ENCODE data around the gene ST6GAL2.

Gene ST6GAL2

DNA sequence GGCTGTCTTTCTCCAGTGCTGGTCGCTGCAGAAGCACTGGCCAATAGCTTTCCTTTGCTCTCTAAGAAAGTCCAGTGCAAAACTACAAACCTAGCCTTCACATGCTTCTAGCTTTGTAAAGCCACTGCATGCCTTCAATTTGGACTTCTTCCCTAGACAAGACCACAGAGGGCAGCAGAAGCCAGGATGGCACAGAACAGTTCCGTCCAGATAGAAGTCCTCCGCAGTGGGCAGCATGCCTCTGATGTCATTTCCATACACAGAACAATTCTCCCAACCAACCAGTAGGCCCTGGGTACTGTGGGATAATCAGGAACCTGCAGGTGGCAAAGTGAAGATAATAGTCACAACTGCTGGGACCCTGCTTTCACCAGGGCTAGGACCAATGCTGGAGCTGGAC, 3.3 kb downstream of the ST6GAL2 start:
- FAIRE-seq (no peak), DNase-seq (ENCODE audit: insufficient read length, low spot score) (no peak)
- TF ChIP-seq POLR2A (IDR thresholded peaks at IDR 0.05; ENCODE audit: low read depth, low read length), result no peak

DNA sequence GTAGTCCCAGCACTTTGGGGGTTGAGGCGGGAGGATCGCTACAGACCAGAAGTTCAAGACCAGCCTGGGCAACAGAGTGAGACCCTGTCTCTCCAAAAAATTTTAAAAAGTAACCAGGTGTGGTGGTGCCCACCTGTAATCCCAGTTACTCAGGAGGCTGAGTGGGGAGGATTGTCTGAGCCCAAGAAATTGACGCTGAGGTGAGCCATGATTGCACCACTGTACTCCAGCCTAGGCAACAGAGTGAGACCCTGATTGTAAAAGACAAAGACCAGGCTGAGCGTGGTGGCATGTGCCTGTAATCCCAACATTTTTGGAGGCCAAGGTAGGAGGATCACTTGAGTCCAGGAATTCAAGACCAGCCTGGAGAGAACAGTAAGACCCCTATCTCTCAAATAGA, 7.8 kb downstream of the ST6GAL2 start:
- TF ChIP-seq POLR2A (IDR thresholded peaks at IDR 0.05; ENCODE audit: low read depth, low read length), result no peak
- DNase-seq (ENCODE audit: insufficient read length, low spot score) (no peak), FAIRE-seq (no peak)

DNA sequence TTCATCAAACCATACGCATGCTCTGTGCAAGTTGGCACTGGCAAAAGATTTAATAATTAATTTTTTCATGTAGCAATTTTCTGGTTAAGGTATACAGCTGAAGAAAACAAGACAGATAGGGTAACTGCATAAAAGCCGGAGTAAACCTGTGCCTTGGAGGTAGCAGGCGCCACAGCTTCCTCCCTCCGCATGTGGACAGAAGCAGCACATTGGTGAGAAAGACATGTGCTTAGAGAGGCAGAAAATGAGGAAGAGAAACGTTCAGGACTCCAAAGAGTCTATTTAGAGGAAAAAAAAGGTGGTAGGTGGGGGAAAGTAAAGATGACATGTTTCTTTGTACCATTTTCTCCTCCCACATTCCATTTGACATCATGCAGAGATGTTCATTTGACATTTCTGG, 9.3 kb downstream of the ST6GAL2 start:
- no peak for TF ChIP-seq POLR2A (IDR thresholded peaks at IDR 0.05; ENCODE audit: low read depth, low read length)
- FAIRE-seq (no peak), DNase-seq (ENCODE audit: insufficient read length, low spot score) (no peak)

DNA sequence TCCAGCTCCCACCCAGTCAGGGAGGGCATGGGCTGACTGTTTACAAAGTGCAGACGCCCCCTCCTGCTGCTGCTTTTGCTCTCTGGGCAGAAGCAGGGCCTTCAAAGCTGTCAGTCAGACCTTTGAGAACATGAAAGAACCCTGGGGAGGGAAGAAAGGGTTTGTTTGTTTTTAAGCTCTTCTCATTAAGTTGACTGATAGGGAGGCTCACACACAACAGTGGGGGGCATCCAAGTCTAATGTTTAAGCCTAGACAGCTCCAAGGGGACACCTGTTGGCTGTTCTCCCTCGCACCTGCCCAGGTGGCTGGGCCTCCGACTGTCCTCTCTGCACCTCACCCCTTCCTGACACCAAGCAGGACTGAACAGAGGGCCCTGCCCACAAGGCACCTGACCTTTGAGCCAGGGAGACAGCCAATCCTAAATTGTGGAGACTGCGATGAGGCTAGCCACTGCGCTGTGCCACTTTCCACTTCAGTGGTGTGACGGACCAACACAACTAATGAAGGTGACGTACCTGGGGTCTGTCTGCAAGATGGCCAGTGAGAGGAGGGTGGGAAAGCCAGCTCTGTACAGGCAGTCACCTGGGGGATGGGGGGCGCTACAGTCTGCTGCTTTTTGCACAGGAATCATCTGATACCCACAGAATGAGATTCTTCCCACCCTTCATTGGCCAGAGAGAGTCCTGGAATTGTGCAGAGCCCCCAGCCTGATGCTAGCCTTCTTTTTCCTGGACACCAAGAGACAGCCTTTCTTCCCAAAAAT, 16.3 kb downstream of the ST6GAL2 start:
- no peak for FAIRE-seq
- TF ChIP-seq POLR2A (IDR thresholded peaks at IDR 0.05; ENCODE audit: low read depth, low read length), result no peak
- DNase-seq (ENCODE audit: insufficient read length, low spot score), result no peak

DNA sequence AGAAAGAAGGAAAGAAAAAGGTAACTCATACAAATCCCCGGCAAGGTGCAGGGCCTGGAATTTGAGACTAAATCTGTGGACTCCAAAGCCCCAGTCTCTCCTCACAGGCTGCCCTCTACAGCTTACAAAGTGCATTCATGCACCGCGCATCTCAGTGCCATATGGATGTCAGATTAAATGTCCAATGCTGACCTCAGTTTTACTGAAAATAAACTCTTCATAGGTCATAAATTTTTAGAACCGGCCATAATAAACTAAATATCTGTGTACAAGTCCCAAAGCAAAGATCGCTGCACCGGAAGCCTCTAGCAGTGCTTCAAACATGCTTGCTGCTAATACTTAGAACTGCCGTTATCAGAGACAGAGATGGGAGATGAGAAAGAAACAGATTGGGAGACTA, 17.7 kb downstream of the ST6GAL2 start:
- FAIRE-seq (no peak), DNase-seq (ENCODE audit: insufficient read length, low spot score) (no peak)
- TF ChIP-seq POLR2A (IDR thresholded peaks at IDR 0.05; ENCODE audit: low read depth, low read length), result no peak

DNA sequence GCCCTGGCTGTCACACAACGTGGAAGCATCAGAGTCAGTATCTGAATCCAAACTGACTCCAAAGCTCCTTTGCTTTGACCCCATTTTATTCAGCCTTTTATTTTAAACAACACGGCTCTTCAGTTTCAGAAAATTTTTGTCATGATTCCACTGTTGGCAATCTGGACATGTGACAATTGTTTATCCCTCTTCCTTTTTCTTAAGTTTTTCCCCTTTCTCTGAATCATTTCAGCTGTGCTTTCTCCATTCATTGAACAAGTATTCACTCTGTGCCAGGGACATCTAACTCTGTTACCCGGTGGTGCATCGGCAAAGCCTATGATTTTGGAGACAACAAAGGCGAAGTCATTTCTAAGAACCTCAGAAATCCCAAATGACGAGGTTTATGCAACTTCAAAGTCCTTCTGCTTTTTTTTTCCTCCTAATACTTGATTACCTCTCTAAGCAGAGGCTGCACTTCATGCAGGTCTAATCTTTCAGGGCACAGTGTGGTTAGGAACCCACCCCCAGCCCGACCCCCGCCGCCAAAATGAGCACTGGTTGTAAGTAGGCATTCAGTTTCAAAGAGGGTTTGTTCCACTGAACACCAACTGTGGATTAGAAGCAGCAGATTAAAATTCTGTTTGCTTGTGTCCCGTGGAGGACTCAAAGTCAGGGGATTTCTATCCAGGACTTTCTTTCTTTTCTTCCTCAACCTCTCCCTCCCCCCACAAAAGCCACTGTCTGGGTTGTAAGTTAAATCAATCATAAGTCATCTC, 18.6 kb downstream of the ST6GAL2 start:
- no peak for FAIRE-seq
- DNase-seq (ENCODE audit: insufficient read length, low spot score), result no peak
- TF ChIP-seq POLR2A (IDR thresholded peaks at IDR 0.05; ENCODE audit: low read depth, low read length), result no peak

DNA sequence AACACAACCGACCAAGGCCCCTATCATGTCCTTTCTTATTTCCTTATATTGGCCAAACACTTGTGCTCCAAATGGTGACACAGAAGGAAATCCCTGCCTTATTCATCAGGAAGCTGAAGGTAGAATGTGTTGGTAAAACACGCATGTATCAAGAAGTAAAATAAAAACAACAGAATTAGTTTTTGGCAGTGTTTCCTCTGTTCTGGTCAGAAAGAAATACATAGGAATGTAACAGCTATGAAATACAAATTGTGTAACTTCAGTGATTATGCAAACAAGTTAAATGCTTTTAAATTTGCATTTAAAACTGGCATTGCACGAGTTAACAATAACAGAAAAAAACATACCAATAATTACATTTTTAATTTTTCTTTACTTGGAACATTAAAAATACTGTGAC, 19.3 kb downstream of the ST6GAL2 start:
- no peak for FAIRE-seq
- TF ChIP-seq POLR2A (IDR thresholded peaks at IDR 0.05; ENCODE audit: low read depth, low read length), result no peak
- DNase-seq (ENCODE audit: insufficient read length, low spot score), result no peak

DNA sequence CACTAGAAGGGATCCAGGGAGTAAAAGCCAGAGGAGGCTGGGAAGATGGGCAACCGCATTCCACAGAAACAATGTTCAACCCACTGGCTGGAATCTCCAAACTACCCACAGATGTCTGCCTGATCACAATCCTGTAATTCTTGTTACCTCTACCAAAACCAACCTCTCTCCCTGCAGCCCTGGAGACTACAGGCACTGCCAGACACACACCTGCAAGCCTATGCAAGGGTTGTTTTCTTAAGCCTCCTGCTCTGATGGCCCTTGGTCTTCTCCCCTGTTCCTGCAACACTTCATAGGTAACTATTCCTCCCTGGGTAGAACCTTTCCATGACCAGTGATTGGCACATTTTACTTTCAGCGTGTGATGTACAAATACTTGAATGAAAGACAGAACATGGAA, 21.9 kb downstream of the ST6GAL2 start:
- TF ChIP-seq POLR2A (IDR thresholded peaks at IDR 0.05; ENCODE audit: low read depth, low read length), result no peak
- FAIRE-seq (no peak), DNase-seq (ENCODE audit: insufficient read length, low spot score) (no peak)

DNA sequence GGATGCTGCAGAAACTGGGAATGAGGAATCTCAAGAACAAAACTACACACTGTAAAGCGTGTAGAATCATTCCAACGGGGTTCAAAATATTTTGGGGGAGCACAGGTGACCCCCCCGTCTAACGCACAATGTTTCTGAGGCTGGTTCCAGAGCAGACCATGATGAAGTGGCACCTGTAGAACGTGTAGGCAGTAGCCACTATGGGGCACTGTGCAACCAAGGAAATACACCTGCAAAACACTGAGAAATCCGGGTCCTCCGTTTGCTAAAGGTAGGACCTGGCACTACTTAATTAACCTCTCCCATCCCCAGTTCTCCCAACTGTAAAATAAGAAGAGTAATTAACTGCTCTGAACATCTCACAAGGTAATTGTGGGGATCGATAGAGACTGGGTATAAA, 22.6 kb downstream of the ST6GAL2 start:
- DNase-seq (ENCODE audit: insufficient read length, low spot score), result no peak
- no peak for FAIRE-seq
- no peak for TF ChIP-seq POLR2A (IDR thresholded peaks at IDR 0.05; ENCODE audit: low read depth, low read length)

DNA sequence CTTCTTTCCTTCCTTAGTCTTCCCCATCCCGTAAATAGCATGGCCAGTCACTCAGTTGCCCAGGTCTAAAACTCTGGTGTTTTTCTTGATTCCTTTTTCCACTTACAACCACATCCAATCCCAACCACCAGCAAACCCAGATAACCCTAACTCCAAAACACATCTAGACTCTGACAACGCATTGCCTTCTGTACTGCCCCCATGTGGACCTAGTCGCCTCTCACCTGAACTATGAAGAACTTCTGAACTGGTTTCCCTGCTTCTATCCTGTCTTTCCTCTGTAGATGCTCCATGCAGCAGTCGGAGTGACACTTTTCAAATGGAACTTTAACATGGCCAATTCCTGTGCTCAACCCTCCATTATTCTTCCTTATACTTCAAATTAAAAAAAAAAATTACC, 26.5 kb downstream of the ST6GAL2 start:
- no peak for DNase-seq (ENCODE audit: insufficient read length, low spot score)
- no peak for FAIRE-seq
- no peak for TF ChIP-seq POLR2A (IDR thresholded peaks at IDR 0.05; ENCODE audit: low read depth, low read length)

DNA sequence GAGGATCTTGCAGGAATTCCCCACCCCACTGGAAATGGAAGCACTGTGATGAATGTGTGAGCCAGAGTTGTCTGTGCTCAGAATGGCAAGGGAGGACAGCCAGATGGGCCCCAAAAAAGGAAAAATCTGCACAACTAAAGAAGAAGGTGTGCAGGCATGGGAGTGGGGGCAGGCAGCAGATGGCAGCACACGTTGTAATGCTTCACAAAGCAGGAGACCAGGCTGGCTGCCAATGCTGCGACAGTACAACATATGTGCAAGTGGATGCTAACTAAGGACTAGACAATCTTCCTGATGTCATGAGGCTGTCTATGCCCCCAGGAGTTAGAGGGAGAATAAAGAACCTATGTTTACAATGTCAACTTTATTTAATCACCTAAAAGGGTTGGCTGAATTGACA, 27.2 kb downstream of the ST6GAL2 start:
- DNase-seq (ENCODE audit: insufficient read length, low spot score) (no peak), FAIRE-seq (no peak)
- no peak for TF ChIP-seq POLR2A (IDR thresholded peaks at IDR 0.05; ENCODE audit: low read depth, low read length)

DNA sequence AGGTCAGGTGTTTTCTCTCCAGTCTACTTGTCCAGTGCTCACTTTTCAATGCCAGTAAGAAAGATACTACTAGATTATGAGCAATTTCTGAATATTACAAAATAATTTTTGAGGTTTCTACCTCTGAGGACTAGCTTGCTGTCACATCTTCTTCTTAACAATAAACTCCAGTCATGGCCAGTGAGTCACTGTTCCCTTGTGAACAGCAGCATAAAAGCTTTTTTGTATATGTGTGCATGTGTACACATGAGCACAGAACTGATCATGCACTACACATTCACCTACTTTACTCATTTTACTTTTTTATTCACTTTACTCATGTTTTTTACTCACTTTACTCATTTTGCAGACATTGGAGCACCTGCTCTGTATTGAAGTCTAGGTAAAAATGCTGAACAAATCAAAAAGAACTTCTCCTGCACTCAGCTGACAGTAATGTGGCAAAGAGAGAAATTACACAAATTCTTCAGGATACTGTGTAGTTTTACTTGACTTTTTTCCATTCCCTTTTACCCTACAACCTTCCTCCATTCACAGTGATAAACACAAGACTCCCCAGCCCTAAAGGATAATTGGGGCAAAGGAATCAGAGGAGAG, 28.0 kb downstream of the ST6GAL2 start:
- no peak for TF ChIP-seq POLR2A (IDR thresholded peaks at IDR 0.05; ENCODE audit: low read depth, low read length)
- FAIRE-seq (no peak), DNase-seq (ENCODE audit: insufficient read length, low spot score) (no peak)

DNA sequence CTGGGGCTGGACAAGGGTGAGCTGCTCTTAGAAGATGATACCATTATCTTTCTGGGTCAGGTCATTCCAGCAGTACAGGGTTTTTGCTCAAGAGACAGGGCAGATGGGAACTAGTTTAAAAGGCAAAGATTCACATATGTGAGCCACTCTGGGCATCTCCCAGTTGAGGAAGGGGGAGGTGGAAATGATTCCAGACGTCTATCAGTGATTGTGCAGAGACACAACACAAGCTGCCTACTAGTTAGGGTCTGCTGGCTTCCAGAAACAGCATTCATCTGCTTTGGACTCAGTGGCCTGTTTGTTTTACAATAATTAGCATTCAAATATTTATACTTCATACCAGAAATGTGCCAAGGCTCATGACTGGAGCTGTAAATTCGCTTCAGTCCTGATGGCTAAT, 32.3 kb downstream of the ST6GAL2 start:
- DNase-seq (ENCODE audit: insufficient read length, low spot score), result no peak
- FAIRE-seq, result no peak
- TF ChIP-seq POLR2A (IDR thresholded peaks at IDR 0.05; ENCODE audit: low read depth, low read length), result no peak

DNA sequence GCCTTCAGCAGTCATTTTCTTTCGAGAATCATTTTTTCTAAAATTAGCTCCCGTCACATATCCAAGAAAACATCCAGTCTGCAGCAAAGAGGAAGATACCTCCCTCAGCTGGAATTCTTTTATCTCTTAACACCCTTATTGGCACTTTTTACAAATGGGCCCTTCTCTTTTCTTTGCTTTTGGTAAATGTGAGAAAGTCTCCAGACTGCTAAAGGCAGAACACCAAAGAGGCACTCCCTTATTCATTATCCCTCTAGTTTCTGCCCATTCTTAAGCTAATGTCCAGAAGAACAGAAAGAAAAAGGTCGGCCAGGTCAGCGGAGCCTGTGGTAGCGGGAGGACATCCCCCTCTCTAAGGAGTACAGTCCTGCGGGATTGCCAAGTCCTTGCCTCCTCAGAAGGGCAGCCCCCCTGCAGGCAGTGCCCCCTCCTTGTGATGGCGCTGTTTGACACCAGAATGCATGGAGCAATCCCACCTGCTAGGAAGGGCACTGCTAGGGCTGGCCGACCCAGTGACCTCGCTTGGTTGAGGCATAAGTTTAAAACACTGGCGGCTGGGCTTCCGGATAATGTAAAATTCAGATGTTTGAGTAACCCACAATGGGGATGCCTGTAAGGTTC, 34.0 kb downstream of the ST6GAL2 start:
- DNase-seq (ENCODE audit: insufficient read length, low spot score) (no peak), FAIRE-seq (no peak)
- no peak for TF ChIP-seq POLR2A (IDR thresholded peaks at IDR 0.05; ENCODE audit: low read depth, low read length)
